H9 (cell line): ENCODE results near the gene ARMH3. TPM values are rescaled to one million over a fixed set of nuclear protein-coding genes. Genes with fewer than 3 reads are reported as not detected.

Source experiments
- DNase-seq: peaks from one replicate; pipeline ENCODE4 v3.0.0-alpha.2; 2017
- H2AFZ ChIP-seq: one replicate; pipeline ENCODE4 v1.6.1; 2013; ENCODE audit warnings: mild to moderate bottlenecking, low read length, control low read depth, moderate library complexity
- H2AK5ac ChIP-seq: 2 replicates; pipeline ENCODE4 v1.6.1; 2013; ENCODE audit warnings: low read length, control low read depth, mixed read lengths; ENCODE audit not compliant: insufficient read length
- H2BK120ac ChIP-seq: one replicate; pipeline ENCODE4 v1.6.1; 2013; ENCODE audit warnings: low read depth, mild to moderate bottlenecking, low read length, control low read depth, inconsistent platforms; ENCODE audit not compliant: poor library complexity, severe bottlenecking
- H2BK12ac ChIP-seq: 2 replicates; pipeline ENCODE4 v1.6.1; 2013; ENCODE audit warnings: low read length, control low read depth, mixed read lengths, low read depth; ENCODE audit not compliant: insufficient read length
- H2BK15ac ChIP-seq: 2 replicates; pipeline ENCODE4 v1.6.1; 2013; ENCODE audit warnings: low read depth, low read length, control low read depth
- H2BK20ac ChIP-seq: one replicate; pipeline ENCODE4 v1.6.1; 2013; ENCODE audit warnings: low read depth, mild to moderate bottlenecking, low read length, control low read depth, inconsistent platforms; ENCODE audit not compliant: poor library complexity, severe bottlenecking
- H2BK5ac ChIP-seq: 2 replicates; pipeline ENCODE4 v1.6.1; 2013; ENCODE audit warnings: low read length, control low read depth, mixed read lengths; ENCODE audit not compliant: insufficient read length
- H3K14ac ChIP-seq: 2 replicates; pipeline ENCODE4 v1.6.1; 2013; ENCODE audit warnings: low read length, control low read depth; ENCODE audit not compliant: insufficient read depth
- H3K18ac ChIP-seq: 2 replicates; pipeline ENCODE4 v1.6.1; 2013; ENCODE audit warnings: low read depth, mild to moderate bottlenecking, mixed read lengths, low read length, control low read depth; ENCODE audit not compliant: insufficient read length
- H3K23ac ChIP-seq: 2 replicates; pipeline ENCODE4 v1.6.1; 2013; ENCODE audit warnings: low read length, control low read depth, mixed read lengths, low read depth; ENCODE audit not compliant: insufficient read length
- H3K23me2 ChIP-seq: 2 replicates; pipeline ENCODE4 v1.6.1; 2013; ENCODE audit warnings: low read depth, mild to moderate bottlenecking, mixed read lengths, low read length, control low read depth; ENCODE audit not compliant: insufficient read length, poor library complexity, severe bottlenecking
- H3K27ac ChIP-seq: 2 replicates; pipeline ENCODE4 v1.5.1; 2013; ENCODE audit warnings: low read length, control low read depth, mixed read lengths, low read depth; ENCODE audit not compliant: insufficient read length
- H3K27me3 ChIP-seq: 2 replicates; pipeline ENCODE4 v1.6.1; 2013; ENCODE audit warnings: low read length, control low read depth, inconsistent platforms; ENCODE audit not compliant: insufficient read depth
- H3K4ac ChIP-seq: 2 replicates; pipeline ENCODE4 v1.6.1; 2013; ENCODE audit warnings: low read depth, mild to moderate bottlenecking, control low read depth, inconsistent platforms, low read length, moderate library complexity
- H3K4me1 ChIP-seq: 2 replicates; pipeline ENCODE4 v1.6.1; 2013; ENCODE audit warnings: low read length, control low read depth, inconsistent platforms; ENCODE audit not compliant: insufficient read depth
- H3K4me2 ChIP-seq: 2 replicates; pipeline ENCODE4 v1.6.1; 2013; ENCODE audit warnings: low read length, control low read depth, mixed read lengths; ENCODE audit not compliant: insufficient read length, insufficient read depth
- H3K56ac ChIP-seq: 2 replicates; pipeline ENCODE4 v1.6.1; 2013; ENCODE audit warnings: low read depth, mild to moderate bottlenecking, mixed read lengths, low read length, control low read depth; ENCODE audit not compliant: insufficient read length
- H3K79me1 ChIP-seq: 2 replicates; pipeline ENCODE4 v1.6.1; 2013; ENCODE audit warnings: low read depth, mild to moderate bottlenecking, moderate library complexity, low read length, control low read depth, inconsistent platforms; ENCODE audit not compliant: insufficient read depth, poor library complexity, severe bottlenecking
- H3K79me2 ChIP-seq: 2 replicates; pipeline ENCODE4 v1.6.1; 2013; ENCODE audit warnings: low read length, control low read depth, inconsistent platforms; ENCODE audit not compliant: insufficient read depth
- H3K9ac ChIP-seq: 2 replicates; pipeline ENCODE4 v1.6.1; 2013; ENCODE audit warnings: low read length, control low read depth, mixed read lengths; ENCODE audit not compliant: insufficient read length; ENCODE audit errors: extremely low read depth
- H3K9me3 ChIP-seq: one replicate; pipeline ENCODE4 v1.6.1; 2013; ENCODE audit warnings: low read depth, low read length, inconsistent platforms; ENCODE audit not compliant: control insufficient read depth
- H3T11ph ChIP-seq: one replicate; pipeline ENCODE4 v1.6.1; 2013; ENCODE audit warnings: mild to moderate bottlenecking, low read length, control low read depth, inconsistent platforms
- H4K20me1 ChIP-seq: one replicate; pipeline ENCODE4 v1.6.1; 2013; ENCODE audit not compliant: control insufficient read depth, insufficient read length, insufficient read depth
- H4K5ac ChIP-seq: 2 replicates; pipeline ENCODE4 v1.6.1; 2013; ENCODE audit warnings: low read depth, mild to moderate bottlenecking, mixed read lengths, low read length, control low read depth; ENCODE audit not compliant: insufficient read length
- H4K8ac ChIP-seq: replicated peaks from 2 replicates; pipeline ENCODE4 v1.6.1; 2013; ENCODE audit warnings: low read length, control low read depth, mixed read lengths, low read depth; ENCODE audit not compliant: insufficient read length
- H4K91ac ChIP-seq: 2 replicates; pipeline ENCODE4 v1.6.1; 2013; ENCODE audit warnings: low read depth, mild to moderate bottlenecking, moderate library complexity, mixed read lengths, low read length, control low read depth; ENCODE audit not compliant: insufficient read length
- H3K27ac Mint-ChIP-seq, 3 experiments: 2 replicates in 2 of 3; 3 replicates in 1 of 3; pipeline ENCODE4 v1.8.0; 2020 to 2021; ENCODE audit warnings: mixed read lengths in 3 of 3, mild to moderate bottlenecking in 1 of 3, moderate library complexity in 1 of 3
- H3K27me3 Mint-ChIP-seq: 2 replicates; pipeline ENCODE4 v1.8.0; 2021; ENCODE audit warnings: low read depth, mild to moderate bottlenecking, moderate library complexity, mixed read lengths
- H3K36me3 Mint-ChIP-seq, 3 experiments: 2 replicates in 2 of 3; 3 replicates in 1 of 3; pipeline ENCODE4 v1.8.0; 2020 to 2021; ENCODE audit warnings: low read depth in 3 of 3, mixed read lengths in 3 of 3; ENCODE audit not compliant: insufficient read depth in 1 of 3
- H3K4me1 Mint-ChIP-seq, 2 experiments: 2 replicates each; pipeline ENCODE4 v1.8.0; 2020; ENCODE audit warnings: mixed read lengths in 2 of 2
- H3K4me3 Mint-ChIP-seq, 2 experiments: 2 replicates in 1 of 2; 3 replicates in 1 of 2; pipeline ENCODE4 v1.8.0; 2020 to 2021; ENCODE audit warnings: mild to moderate bottlenecking in 2 of 2, mixed read lengths in 2 of 2, moderate library complexity in 1 of 2
- H3K9me3 Mint-ChIP-seq, 2 experiments: 2 replicates in 1 of 2; 3 replicates in 1 of 2; pipeline ENCODE4 v1.8.0; 2020; ENCODE audit warnings: mild to moderate bottlenecking in 2 of 2, mixed read lengths in 2 of 2, moderate library complexity in 1 of 2
- total RNA-seq: library from RNA; stranded (reverse); gene quantifications from 2 replicates; pipeline ENCODE4 v1.2.1, GENCODE V29; 2021
- TF ChIP-seq, protein P1 (sequence below): fragments of 200-600 bp; sonication (generic); conservative IDR thresholded peaks from 3 replicates; pipeline ENCODE4 v1.8.0; 2021; ENCODE audit warnings: antibody characterized with exemption, mild to moderate bottlenecking

Gene ARMH3
- total RNA-seq, 1 experiment from 2014 or later, result 20.4 TPM

DNA sequence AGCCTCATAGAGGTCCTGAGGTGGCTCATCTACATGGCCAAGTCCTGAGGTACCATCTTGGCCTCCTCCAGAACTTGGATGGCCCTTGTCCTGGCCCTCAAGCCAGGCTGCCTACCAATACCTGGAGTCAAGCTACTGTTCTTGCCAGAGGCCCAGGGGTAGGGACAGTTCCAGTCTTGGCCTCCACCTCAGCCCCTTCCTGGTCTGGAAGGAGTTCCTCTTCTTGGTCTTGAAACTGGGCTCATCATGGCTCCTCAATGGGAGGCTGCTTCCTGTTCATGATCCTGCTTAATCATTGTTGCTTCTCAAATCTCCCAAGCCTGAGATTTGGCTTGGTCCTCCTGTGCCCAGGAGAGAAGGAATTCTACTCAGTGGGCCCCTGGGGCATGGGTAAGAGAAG, 13.1 kb upstream of the ARMH3 start:
- H3K79me2 ChIP-seq, result no peaks in the 10 kb centered on the region; the same call in 1 of the 2 replicates
- no peak overlapping the region for H3K4ac ChIP-seq
- H3K23ac ChIP-seq, result no peak overlapping the region
- H2BK15ac ChIP-seq, result no peak overlapping the region
- H4K5ac ChIP-seq, result no peak overlapping the region
- peaks cover 6% of the 10 kb centered on the region for H3K27me3 Mint-ChIP-seq
- H3K79me1 ChIP-seq, result peaks cover 3% of the 10 kb centered on the region
- TF ChIP-seq, protein P1, sequence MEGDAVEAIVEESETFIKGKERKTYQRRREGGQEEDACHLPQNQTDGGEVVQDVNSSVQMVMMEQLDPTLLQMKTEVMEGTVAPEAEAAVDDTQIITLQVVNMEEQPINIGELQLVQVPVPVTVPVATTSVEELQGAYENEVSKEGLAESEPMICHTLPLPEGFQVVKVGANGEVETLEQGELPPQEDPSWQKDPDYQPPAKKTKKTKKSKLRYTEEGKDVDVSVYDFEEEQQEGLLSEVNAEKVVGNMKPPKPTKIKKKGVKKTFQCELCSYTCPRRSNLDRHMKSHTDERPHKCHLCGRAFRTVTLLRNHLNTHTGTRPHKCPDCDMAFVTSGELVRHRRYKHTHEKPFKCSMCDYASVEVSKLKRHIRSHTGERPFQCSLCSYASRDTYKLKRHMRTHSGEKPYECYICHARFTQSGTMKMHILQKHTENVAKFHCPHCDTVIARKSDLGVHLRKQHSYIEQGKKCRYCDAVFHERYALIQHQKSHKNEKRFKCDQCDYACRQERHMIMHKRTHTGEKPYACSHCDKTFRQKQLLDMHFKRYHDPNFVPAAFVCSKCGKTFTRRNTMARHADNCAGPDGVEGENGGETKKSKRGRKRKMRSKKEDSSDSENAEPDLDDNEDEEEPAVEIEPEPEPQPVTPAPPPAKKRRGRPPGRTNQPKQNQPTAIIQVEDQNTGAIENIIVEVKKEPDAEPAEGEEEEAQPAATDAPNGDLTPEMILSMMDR, result no peak
- peaks cover 15 to 17% of the 10 kb centered on the region in 2 experiments for H3K4me1 Mint-ChIP-seq
- no peak overlapping the region for H2BK5ac ChIP-seq
- H2AK5ac ChIP-seq, result no peak overlapping the region
- no peak overlapping the region for H3K18ac ChIP-seq
- no peaks in the 10 kb centered on the region for H3K27me3 ChIP-seq
- H2BK12ac ChIP-seq, result no peak overlapping the region
- H2BK120ac ChIP-seq, result no peak overlapping the region
- H3K4me1 ChIP-seq, result no peaks in the 10 kb centered on the region
- H4K91ac ChIP-seq, result no peak overlapping the region
- no peak overlapping the region for H3T11ph ChIP-seq
- H4K20me1 ChIP-seq, result no peaks in the 10 kb centered on the region
- no peak for DNase-seq
- H3K4me2 ChIP-seq, result no peak overlapping the region
- H3K9me3 Mint-ChIP-seq, result no peaks in the 10 kb centered on the region
- H3K23me2 ChIP-seq, result peaks cover 9% of the 10 kb centered on the region
- no peaks in the 10 kb centered on the region for H3K36me3 Mint-ChIP-seq
- H3K9ac ChIP-seq, result no peak overlapping the region
- H3K9me3 ChIP-seq, result no peaks in the 10 kb centered on the region
- H4K8ac ChIP-seq, result no peak overlapping the region
- H3K27ac Mint-ChIP-seq, result no peak overlapping the region
- H3K14ac ChIP-seq, result no peak overlapping the region
- H3K27ac ChIP-seq, result no peak overlapping the region
- H2AFZ ChIP-seq, result no peak overlapping the region
- H2BK20ac ChIP-seq, result no peak overlapping the region
- no peak overlapping the region for H3K4me3 Mint-ChIP-seq
- no peak overlapping the region for H3K56ac ChIP-seq
